ACHN (cell line): Measurements from ENCODE around the gene DUSP10.

Experiments used
- DNase-seq: peaks from one replicate; pipeline ENCODE4 v3.0.0-alpha.2; 2015
- in situ Hi-C: cut with HindIII; loops from 2 replicates; pipeline ENCODE4 v1.10.0; 2017; ENCODE audit warnings: low sequenced_read_pairs, low pct_ligation_motif_present, low pct_unique_long_range_greater_than_20kb

DUSP10 gene

GRCh38 chr1:221768444-221769066, 26.7 kb upstream of the DUSP10 start:
- in situ Hi-C loops: no loop called here
- DNase-seq: no peak

GRCh38 chr1:221766210-221766609, 24.3 kb upstream of the DUSP10 start:
- no peak for DNase-seq
- in situ Hi-C loops: no loop called here

- in situ Hi-C loops: no loop called here
- DNase-seq: no peak
These were observed 23.6 kb upstream of the DUSP10 start for GRCh38 chr1:221765527-221765926.

- DNase-seq: no peak
- in situ Hi-C loops: no loop called here
These were observed 20.2 kb upstream of the DUSP10 start for GRCh38 chr1:221762121-221762520.

- DNase-seq: no peak
- in situ Hi-C loops: no loop called here
These were observed 19.6 kb upstream of the DUSP10 start for GRCh38 chr1:221761354-221762002.

GRCh38 chr1:221760911-221761310, 19.0 kb upstream of the DUSP10 start:
- in situ Hi-C loops: no loop called here
- DNase-seq: no peak

GRCh38 chr1:221759436-221759835, 17.5 kb upstream of the DUSP10 start:
- in situ Hi-C loops: no loop called here
- DNase-seq: no peak

- DNase-seq: no peak
- in situ Hi-C loops: no loop called here
These were observed 16.6 kb upstream of the DUSP10 start for GRCh38 chr1:221758455-221758854.

GRCh38 chr1:221756830-221757551, 15.1 kb upstream of the DUSP10 start:
- in situ Hi-C loops: no loop called here
- DNase-seq: no peak

GRCh38 chr1:221753828-221754188, 11.9 kb upstream of the DUSP10 start:
- no peak for DNase-seq
- in situ Hi-C loops: no loop called here

- no peak for DNase-seq
- in situ Hi-C loops: no loop called here
These were observed 9.5 kb upstream of the DUSP10 start for GRCh38 chr1:221751226-221751887.

GRCh38 chr1:221748981-221749380, 7.1 kb upstream of the DUSP10 start:
- in situ Hi-C loops: no loop called here
- DNase-seq: no peak

- DNase-seq: no peak
- in situ Hi-C loops: no loop called here
These were observed 6.0 kb upstream of the DUSP10 start for GRCh38 chr1:221747839-221748238.

- in situ Hi-C loops: no loop called here
- no peak for DNase-seq
These were observed 1.7 kb upstream of the DUSP10 start for GRCh38 chr1:221743416-221744208.

GRCh38 chr1:221742555-221743415, 896 bp upstream of the DUSP10 start:
- peak; percentile 86 for DNase-seq
- in situ Hi-C loops: no loop called here

- peak; percentile 45 for DNase-seq
- in situ Hi-C loops: no loop called here
These were observed 741 bp downstream of the DUSP10 start for GRCh38 chr1:221740993-221741702.

- in situ Hi-C loops: no loop called here
- DNase-seq: peak; percentile 29
These were observed 1.4 kb downstream of the DUSP10 start for GRCh38 chr1:221740369-221740992.
